ENCODE measurements around the gene MRPL3.

Gene MRPL3

GRCh38 chr3:131480116-131480515 is 22.7 kb downstream of the MRPL3 start:
- H3K36me3 ChIP-seq (ENCODE audit: low read depth): peaks cover 71% of the 10 kb centered on the region
- H3K4me1 ChIP-seq (ENCODE audit: insufficient read depth, poor library complexity, severe bottlenecking): no peaks in the 10 kb centered on the region
- TF ChIP-seq, protein P1, sequence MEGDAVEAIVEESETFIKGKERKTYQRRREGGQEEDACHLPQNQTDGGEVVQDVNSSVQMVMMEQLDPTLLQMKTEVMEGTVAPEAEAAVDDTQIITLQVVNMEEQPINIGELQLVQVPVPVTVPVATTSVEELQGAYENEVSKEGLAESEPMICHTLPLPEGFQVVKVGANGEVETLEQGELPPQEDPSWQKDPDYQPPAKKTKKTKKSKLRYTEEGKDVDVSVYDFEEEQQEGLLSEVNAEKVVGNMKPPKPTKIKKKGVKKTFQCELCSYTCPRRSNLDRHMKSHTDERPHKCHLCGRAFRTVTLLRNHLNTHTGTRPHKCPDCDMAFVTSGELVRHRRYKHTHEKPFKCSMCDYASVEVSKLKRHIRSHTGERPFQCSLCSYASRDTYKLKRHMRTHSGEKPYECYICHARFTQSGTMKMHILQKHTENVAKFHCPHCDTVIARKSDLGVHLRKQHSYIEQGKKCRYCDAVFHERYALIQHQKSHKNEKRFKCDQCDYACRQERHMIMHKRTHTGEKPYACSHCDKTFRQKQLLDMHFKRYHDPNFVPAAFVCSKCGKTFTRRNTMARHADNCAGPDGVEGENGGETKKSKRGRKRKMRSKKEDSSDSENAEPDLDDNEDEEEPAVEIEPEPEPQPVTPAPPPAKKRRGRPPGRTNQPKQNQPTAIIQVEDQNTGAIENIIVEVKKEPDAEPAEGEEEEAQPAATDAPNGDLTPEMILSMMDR (IDR thresholded peaks at IDR 0.05; ENCODE audit: poor library complexity, severe bottlenecking): no peak
- no peak for ATAC-seq (ENCODE audit: low read depth)
- no peaks in the 10 kb centered on the region for H3K27me3 ChIP-seq (ENCODE audit: insufficient read depth, poor library complexity, severe bottlenecking)
- no peaks in the 10 kb centered on the region for H3K9me3 ChIP-seq (ENCODE audit: severe bottlenecking)
- H3K27ac ChIP-seq (ENCODE audit: poor library complexity, severe bottlenecking): no peak overlapping the region
- DNase-seq (ENCODE audit: low spot score): no peak
- H3K4me3 ChIP-seq (ENCODE audit: severe bottlenecking): no peak overlapping the region

GRCh38 chr3:131477813-131478212 is 25.0 kb downstream of the MRPL3 start:
- ATAC-seq (ENCODE audit: low read depth): no peak
- TF ChIP-seq, protein P1 (IDR thresholded peaks at IDR 0.05; ENCODE audit: poor library complexity, severe bottlenecking): no peak
- H3K27ac ChIP-seq (ENCODE audit: poor library complexity, severe bottlenecking): no peak overlapping the region
- no peak overlapping the region for H3K4me3 ChIP-seq (ENCODE audit: severe bottlenecking)
- DNase-seq (ENCODE audit: low spot score): no peak
- peaks cover 52% of the 10 kb centered on the region for H3K36me3 ChIP-seq (ENCODE audit: low read depth)
- H3K4me1 ChIP-seq (ENCODE audit: insufficient read depth, poor library complexity, severe bottlenecking): no peaks in the 10 kb centered on the region
- no peaks in the 10 kb centered on the region for H3K9me3 ChIP-seq (ENCODE audit: severe bottlenecking)
- H3K27me3 ChIP-seq (ENCODE audit: insufficient read depth, poor library complexity, severe bottlenecking): no peaks in the 10 kb centered on the region

DNA sequence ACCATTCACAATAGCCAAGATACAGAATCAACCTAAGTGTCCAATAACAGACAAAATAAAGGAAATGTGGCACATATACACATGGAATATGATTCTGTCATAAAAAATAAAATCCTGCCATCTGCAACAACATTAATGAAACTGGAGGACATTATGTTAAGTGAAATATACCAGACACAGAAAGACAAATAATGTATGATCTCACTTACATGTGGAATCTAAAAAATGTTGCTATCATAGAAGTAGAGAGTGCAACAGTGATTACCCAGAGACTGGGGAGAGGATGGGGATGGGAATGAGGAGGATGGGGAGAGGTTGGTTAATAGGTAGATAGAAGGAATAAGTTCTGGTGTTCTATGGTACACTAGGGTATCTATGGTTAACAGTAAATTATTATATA is 28.7 kb downstream of the MRPL3 start:
- Histone ChIP-seq H3K4me1 (ENCODE audit: insufficient read depth, poor library complexity, severe bottlenecking) (no peaks in the 10 kb centered on the region), H3K36me3 (ENCODE audit: low read depth) (peaks cover 59% of the 10 kb centered on the region)
- TF ChIP-seq, protein P1 (IDR thresholded peaks at IDR 0.05; ENCODE audit: poor library complexity, severe bottlenecking): no peak

DNA sequence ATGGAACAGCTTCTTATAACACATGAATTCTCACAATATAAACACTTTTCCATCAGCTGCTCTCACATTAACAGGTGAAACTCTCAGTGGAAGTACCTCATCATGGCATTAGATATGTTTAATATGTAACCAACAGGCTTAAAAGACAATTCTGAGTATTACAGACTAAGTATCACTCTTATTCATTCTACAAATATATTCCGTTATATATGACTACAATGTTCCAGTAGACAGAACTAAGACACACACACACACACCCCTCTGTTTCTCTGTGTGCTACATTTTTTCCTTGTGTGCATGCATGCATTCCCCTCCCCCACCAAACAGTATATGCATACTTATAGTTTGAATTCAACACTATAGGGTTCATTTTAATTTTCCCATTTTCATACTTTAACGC is 32.4 kb downstream of the MRPL3 start:
- ATAC-seq (ENCODE audit: low read depth): no peak
- no peaks in the 10 kb centered on the region for H3K4me1 ChIP-seq (ENCODE audit: insufficient read depth, poor library complexity, severe bottlenecking)
- TF ChIP-seq, protein P1 (IDR thresholded peaks at IDR 0.05; ENCODE audit: poor library complexity, severe bottlenecking): no peak
- no peaks in the 10 kb centered on the region for H3K27me3 ChIP-seq (ENCODE audit: insufficient read depth, poor library complexity, severe bottlenecking)
- H3K36me3 ChIP-seq (ENCODE audit: low read depth): peaks cover 77% of the 10 kb centered on the region
- H3K27ac ChIP-seq (ENCODE audit: poor library complexity, severe bottlenecking): no peak overlapping the region
- DNase-seq (ENCODE audit: low spot score): no peak
- H3K4me3 ChIP-seq (ENCODE audit: severe bottlenecking): no peak overlapping the region
- H3K9me3 ChIP-seq (ENCODE audit: severe bottlenecking): no peaks in the 10 kb centered on the region

More for the DNA sequence above, 28.7 kb downstream of the MRPL3 start:
- H3K27me3 ChIP-seq (ENCODE audit: insufficient read depth, poor library complexity, severe bottlenecking): no peaks in the 10 kb centered on the region
- H3K4me3 ChIP-seq (ENCODE audit: severe bottlenecking): no peak overlapping the region
- ATAC-seq (ENCODE audit: low read depth): no peak
- no peak overlapping the region for H3K27ac ChIP-seq (ENCODE audit: poor library complexity, severe bottlenecking)
- H3K9me3 ChIP-seq (ENCODE audit: severe bottlenecking): no peaks in the 10 kb centered on the region
- no peak for DNase-seq (ENCODE audit: low spot score)

- DNase-seq (ENCODE audit: low spot score): no peak
- Histone ChIP-seq H3K4me1 (ENCODE audit: insufficient read depth, poor library complexity, severe bottlenecking) (no peaks in the 10 kb centered on the region), H3K4me3 (ENCODE audit: severe bottlenecking) (no peak overlapping the region), H3K9me3 (ENCODE audit: severe bottlenecking) (no peaks in the 10 kb centered on the region), H3K27me3 (ENCODE audit: insufficient read depth, poor library complexity, severe bottlenecking) (no peaks in the 10 kb centered on the region), H3K27ac (ENCODE audit: poor library complexity, severe bottlenecking) (no peak overlapping the region), H3K36me3 (ENCODE audit: low read depth) (peaks cover 40% of the 10 kb centered on the region)
- TF ChIP-seq, protein P1 (IDR thresholded peaks at IDR 0.05; ENCODE audit: poor library complexity, severe bottlenecking): no peak
- ATAC-seq (ENCODE audit: low read depth): no peak
Observed at GRCh38 chr3:131458653-131459052, 44.1 kb downstream of the MRPL3 start.
